ENCODE measurements around the gene MIGA1. TPM values are rescaled to one million over a fixed set of nuclear protein-coding genes. Genes with fewer than 3 reads are reported as not detected.

The MIGA1 gene
- total and polyA plus RNA-seq, 8 donors, result 1.5 to 11.0 (median 7.4) TPM

DNA sequence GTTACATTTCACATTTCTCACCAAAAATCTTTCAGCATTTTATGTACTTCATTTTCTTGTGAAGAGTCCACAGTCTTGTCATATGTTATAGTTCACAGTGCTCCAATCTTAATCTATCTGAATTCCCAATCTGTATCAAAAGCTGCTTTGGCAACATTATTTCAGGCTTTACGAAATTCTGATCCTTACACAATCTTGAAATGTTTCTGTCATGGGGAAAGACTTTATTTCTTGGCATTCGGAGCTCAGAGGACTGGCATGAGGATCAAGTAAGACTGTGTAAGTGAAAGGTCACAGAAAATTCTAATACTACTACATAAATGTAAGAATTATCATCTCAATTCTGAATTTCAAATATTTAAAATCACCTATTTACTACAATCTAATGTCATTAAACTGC lies 21.8 kb upstream of the MIGA1 start:
- DNase-seq (no peak), ATAC-seq (no peak), FAIRE-seq (no peak)
- Histone ChIP-seq H3K4me1 (peaks cover 0 to 21% (median 19%) of the 10 kb centered on the region in 3 donors), H3K9me3 (no peaks in the 10 kb centered on the region), H3K27me3 (no peaks in the 10 kb centered on the region), H3K27ac (no peak overlapping the region), H3K4me3 (no peak overlapping the region), H3K36me3 (no peaks in the 10 kb centered on the region)
- TF ChIP-seq, protein P1, sequence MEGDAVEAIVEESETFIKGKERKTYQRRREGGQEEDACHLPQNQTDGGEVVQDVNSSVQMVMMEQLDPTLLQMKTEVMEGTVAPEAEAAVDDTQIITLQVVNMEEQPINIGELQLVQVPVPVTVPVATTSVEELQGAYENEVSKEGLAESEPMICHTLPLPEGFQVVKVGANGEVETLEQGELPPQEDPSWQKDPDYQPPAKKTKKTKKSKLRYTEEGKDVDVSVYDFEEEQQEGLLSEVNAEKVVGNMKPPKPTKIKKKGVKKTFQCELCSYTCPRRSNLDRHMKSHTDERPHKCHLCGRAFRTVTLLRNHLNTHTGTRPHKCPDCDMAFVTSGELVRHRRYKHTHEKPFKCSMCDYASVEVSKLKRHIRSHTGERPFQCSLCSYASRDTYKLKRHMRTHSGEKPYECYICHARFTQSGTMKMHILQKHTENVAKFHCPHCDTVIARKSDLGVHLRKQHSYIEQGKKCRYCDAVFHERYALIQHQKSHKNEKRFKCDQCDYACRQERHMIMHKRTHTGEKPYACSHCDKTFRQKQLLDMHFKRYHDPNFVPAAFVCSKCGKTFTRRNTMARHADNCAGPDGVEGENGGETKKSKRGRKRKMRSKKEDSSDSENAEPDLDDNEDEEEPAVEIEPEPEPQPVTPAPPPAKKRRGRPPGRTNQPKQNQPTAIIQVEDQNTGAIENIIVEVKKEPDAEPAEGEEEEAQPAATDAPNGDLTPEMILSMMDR (IDR thresholded peaks at IDR 0.05), result no peak
- WGBS, 2 donors, result 20 to 29% methylated on average over 2 of the region's 2 CpGs
- intact Hi-C loops (cut with DNase I), result no loop called here

DNA sequence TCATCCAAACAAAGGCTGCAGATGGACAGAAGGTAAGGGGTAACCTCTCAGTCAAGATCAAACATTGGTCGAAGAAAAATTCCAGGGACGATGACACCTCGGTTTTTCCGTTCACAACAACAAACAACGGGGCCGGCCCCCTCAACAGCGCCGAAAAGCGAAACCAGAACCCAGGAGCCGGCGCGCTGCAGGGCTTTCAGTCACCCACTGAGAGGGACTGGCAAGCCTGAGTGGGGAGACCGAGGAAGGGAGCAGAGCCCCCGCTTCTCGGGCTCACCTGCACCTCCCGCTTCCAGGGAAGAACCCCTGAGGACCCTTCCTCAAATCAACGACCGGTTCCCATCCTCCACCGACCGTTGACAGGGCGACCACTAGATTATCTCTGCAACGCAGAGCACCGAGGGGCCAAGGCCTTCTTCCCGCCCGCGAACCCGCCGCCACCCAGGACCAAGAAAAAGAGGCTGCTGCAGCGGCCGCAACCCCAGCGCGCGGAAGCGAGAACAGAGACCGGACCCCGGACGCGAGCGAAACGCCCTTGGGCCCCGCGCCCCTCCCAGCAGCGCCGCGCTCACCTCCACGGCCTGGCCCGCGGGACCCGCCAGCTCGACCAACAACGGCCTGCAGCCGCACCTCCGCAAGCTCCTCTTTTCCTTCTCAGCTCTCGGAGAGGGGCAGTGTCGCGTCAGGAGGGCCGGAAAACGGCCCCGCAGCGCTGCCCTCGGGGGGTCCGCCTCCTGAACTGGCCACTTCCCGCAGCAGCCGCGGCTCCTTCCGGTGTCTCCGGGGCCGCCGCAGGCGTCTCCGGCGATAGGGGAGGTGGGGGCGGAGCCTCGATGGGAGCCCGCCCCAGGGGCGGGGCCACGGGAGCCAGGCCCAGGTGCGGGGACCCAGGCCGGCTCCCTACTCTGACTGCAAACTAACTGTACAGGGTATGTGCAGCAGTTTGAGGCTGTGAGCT lies 20.1 kb upstream of the MIGA1 start, which contains the start of gene USP33:
Gene USP33, minus strand, starts transcription at position 782 of the 958 bp plus-strand sequence. CDS start 18,155 bp downstream, outside the sequence.
- FAIRE-seq (no peak), ATAC-seq (peak; percentile 99), DNase-seq (peak; percentile 87 to 96 (median 93))
- intact Hi-C loops (cut with DNase I), result no loop called here
- Histone ChIP-seq H3K4me3 (peak within 1 kb of the TSS; percentile 63 to 96 (median 84)), H3K36me3 (no peaks in the 10 kb centered on the region), H3K4me1 (peaks cover 0 to 21% (median 19%) of the 10 kb centered on the region in 3 donors), H3K27ac (peak within 1 kb of the TSS; percentile 75 to 87 (median 86)), H3K27me3 (no peaks in the 10 kb centered on the region), H3K9me3 (no peaks in the 10 kb centered on the region)
- TF ChIP-seq, protein P1 (IDR thresholded peaks at IDR 0.05), result no peak
- WGBS, 2 donors, result 1% methylated on average over 76 to 79 of the region's 79 CpGs

DNA sequence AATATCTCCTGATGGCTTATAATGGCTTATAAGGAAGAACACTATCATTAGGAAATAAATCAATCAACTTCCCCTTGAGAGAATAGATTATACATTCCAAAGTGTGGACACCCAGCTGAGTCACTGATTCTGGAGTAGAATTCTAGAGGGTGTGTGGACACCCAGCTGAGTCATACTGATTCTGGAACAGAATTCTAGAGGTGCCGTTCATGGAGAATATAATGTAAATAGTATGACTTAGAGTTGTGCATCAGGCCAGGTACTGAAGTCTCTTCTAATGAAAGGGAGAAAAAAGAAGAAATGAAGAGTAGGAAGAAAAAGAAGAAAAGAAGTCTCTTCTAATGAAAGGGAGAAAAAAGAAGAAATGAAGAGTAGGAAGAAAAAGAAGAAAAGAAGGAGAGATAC lies 17.4 kb upstream of the MIGA1 start:
- Histone ChIP-seq H3K36me3 (no peaks in the 10 kb centered on the region), H3K27me3 (no peaks in the 10 kb centered on the region), H3K9me3 (no peaks in the 10 kb centered on the region), H3K4me1 (peaks cover 0 to 16% (median 14%) of the 10 kb centered on the region in 3 donors), H3K4me3 (no peak overlapping the region), H3K27ac (no peak overlapping the region)
- intact Hi-C loops (cut with DNase I), result no loop called here
- DNase-seq (no peak), ATAC-seq (no peak), FAIRE-seq (no peak)
- WGBS, 2 donors, result 39% methylated on average over 1 of the region's 1 CpG
- TF ChIP-seq, protein P1 (IDR thresholded peaks at IDR 0.05), result no peak

DNA sequence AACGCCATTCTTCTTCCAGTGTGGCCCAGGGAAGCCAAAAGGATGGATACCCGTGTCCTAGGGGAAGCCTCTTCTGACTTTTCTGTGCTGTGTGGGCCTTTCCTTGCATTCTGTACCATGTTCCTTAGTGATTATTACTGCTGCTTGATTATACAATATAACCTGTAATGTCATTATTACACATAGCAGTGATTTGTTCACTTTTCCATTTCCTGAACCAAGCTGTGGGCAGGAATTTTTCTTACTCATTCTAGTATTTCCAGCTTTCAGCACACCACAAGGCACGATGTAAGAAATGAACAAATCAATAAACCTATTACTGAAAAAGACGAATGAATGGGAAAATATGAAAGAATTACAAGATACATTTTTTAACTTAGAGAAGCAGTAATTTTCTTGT lies 11.4 kb upstream of the MIGA1 start:
- Histone ChIP-seq H3K36me3 (no peaks in the 10 kb centered on the region), H3K27me3 (no peaks in the 10 kb centered on the region), H3K27ac (no peak overlapping the region), H3K4me1 (no peaks in the 10 kb centered on the region), H3K9me3 (no peaks in the 10 kb centered on the region), H3K4me3 (no peak overlapping the region)
- DNase-seq, result no peak
- no peak for FAIRE-seq
- WGBS, 2 donors, result 75 to 78% methylated on average over 4 of the region's 4 CpGs
- ATAC-seq, result no peak
- TF ChIP-seq, protein P1 (IDR thresholded peaks at IDR 0.05), result no peak
- intact Hi-C loops (cut with DNase I), result no loop called here
